Adrenal gland (tissue), 12 donors: Measurements from ENCODE around the gene TMEM204. TPM values are rescaled to one million over a fixed set of nuclear protein-coding genes. Genes with fewer than 3 reads are reported as not detected.

Experiments
- DNase-seq, 7 donors: peaks; one replicate each; pipeline ENCODE4 v3.0.0-alpha.2; 2019 to 2020
- H3K27ac ChIP-seq, 5 donors: fragments of 200-600 bp; sonication (generic) in 4 of 5; 1 replicate in 3 of 5; 2 replicates in 2 of 5; pipeline versions ENCODE4 v1.5.1 to v1.8.0; 2016 to 2020; ENCODE audit warnings: mild to moderate bottlenecking in 1 of 5
- H3K27me3 ChIP-seq: fragments of 200-600 bp; 2 replicates; pipeline ENCODE4 v1.8.0; 2021
- H3K36me3 ChIP-seq, 2 donors: fragments of 200-600 bp; replicated peaks in 1 of 2; 1 replicate in 1 of 2; 2 replicates in 1 of 2; pipeline versions ENCODE4 v1.5.1 to v1.8.0; 2018 to 2022
- H3K4me1 ChIP-seq, 2 donors: fragments of 200-600 bp; replicated peaks in 1 of 2; 1 replicate in 1 of 2; 2 replicates in 1 of 2; pipeline versions ENCODE4 v1.5.1 to v1.8.0; 2018 to 2021
- H3K4me3 ChIP-seq, 4 donors: fragments of 200-600 bp; sonication (generic) in 3 of 4; one replicate each; pipeline ENCODE4 v1.5.1; 2016 to 2018
- H3K9me3 ChIP-seq, 3 donors: fragments of 200-600 bp; sonication (generic) in 1 of 3; replicated peaks in 1 of 3; 1 replicate in 2 of 3; 2 replicates in 1 of 3; pipeline versions ENCODE4 v1.5.1 to v1.8.0; 2016 to 2021
- POLR2A ChIP-seq, 2 donors: fragments of 450-650 bp; IDR thresholded peaks; one replicate each; pipeline ENCODE4 v1.6.1; 2017; ENCODE audit warnings: antibody characterized with exemption in 2 of 2, mild to moderate bottlenecking in 2 of 2, moderate library complexity in 1 of 2
- WGBS, 4 donors: extraction: QIAGEN DNeasy Blood & Tissue Kit in 2 of 4; methylation state at CpG; one replicate each; pipeline versions ENCODE4 v1.1.5 to v1.1.7; 2013 to 2017; 5-methylcytosine and 5-hydroxymethylcytosine counted together
- intact Hi-C, 2 donors: fragments of 100-400 bp; cut with DNase I; formaldehyde crosslinking; loops; one replicate each; pipeline versions ENCODE4 v1.14.1 to v1.15.0; 2022 to 2023
- polyA plus RNA-seq, 3 donors: library from polyadenylated mRNA; stranded (reverse); fragments of 200-250 nt in 2 of 3; fragments of 350-450 nt in 1 of 3; fragmentation: Illumina TruSeq in 1 of 3; extraction: RNeasy Lipid Tissue Mini Kit (QIAGEN cat#74804) in 1 of 3; gene quantifications; one replicate each; pipeline ENCODE4 v1.2.3, GENCODE V29; 2013 to 2014
- total RNA-seq, 9 donors: library from RNA; depleted of rRNA in 4 of 9; stranded (reverse); fragments of >200 nt in 4 of 9; fragments of 120-200 nt in 1 of 9; fragmentation: NEBNext Ultra II Directional in 1 of 9; extraction: Animal tissue kit (Norgen Biotek cat#: 25700) in 1 of 9; gene quantifications; one replicate each; pipeline versions ENCODE4 v1.1.0 to v1.2.4, GENCODE V29; 2013 to 2023
- TF ChIP-seq, protein P1 (sequence below), 6 experiments: fragments of 450-650 bp in 4 of 6; fragments of 200-600 bp in 2 of 6; sonication (generic) in 1 of 6; IDR thresholded peaks; 1 replicate in 5 of 6; 2 replicates in 1 of 6; pipeline versions ENCODE4 v1.5.1 to v1.8.0; 2016 to 2021; ENCODE audit warnings: antibody characterized with exemption in 6 of 6, mild to moderate bottlenecking in 2 of 6, moderate library complexity in 1 of 6
- donor health status: healthy with polysubstance abuse.
- donor health status: Bipolar disorder and iron deficiency.
- donor health status: DM: yes; HTN: yes; CAD: no.
- donor health status: DM: no; HTN: no; CAD: no.
- donor health status: DM: no; HTN: no; CAD: no.
- donor health status: DM: yes; HTN: yes; CAD: no.

The TMEM204 gene
- total and polyA plus RNA-seq, 12 donors, result 7.4 to 77.2 (median 26.0) TPM

DNA sequence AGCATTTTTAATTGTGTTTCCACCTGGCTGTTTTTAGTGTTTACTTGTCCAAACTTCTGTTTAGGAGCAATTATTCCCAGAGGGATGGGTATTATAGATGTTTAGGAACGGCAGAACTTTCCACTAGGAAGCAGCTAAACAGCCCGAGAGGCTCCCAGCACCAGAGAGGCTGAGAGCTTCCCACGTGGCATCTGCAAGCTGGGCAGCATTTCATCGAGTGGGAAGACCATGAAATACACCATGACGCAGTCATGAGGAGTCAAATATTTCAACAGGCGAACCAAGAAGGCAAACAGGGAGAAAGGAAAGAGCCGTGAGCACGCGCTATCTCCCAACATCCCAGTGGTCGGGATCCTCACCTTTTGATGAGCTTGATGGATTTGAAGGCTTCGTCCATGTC lies 24.1 kb downstream of the TMEM204 start:
- TF ChIP-seq, protein P1, sequence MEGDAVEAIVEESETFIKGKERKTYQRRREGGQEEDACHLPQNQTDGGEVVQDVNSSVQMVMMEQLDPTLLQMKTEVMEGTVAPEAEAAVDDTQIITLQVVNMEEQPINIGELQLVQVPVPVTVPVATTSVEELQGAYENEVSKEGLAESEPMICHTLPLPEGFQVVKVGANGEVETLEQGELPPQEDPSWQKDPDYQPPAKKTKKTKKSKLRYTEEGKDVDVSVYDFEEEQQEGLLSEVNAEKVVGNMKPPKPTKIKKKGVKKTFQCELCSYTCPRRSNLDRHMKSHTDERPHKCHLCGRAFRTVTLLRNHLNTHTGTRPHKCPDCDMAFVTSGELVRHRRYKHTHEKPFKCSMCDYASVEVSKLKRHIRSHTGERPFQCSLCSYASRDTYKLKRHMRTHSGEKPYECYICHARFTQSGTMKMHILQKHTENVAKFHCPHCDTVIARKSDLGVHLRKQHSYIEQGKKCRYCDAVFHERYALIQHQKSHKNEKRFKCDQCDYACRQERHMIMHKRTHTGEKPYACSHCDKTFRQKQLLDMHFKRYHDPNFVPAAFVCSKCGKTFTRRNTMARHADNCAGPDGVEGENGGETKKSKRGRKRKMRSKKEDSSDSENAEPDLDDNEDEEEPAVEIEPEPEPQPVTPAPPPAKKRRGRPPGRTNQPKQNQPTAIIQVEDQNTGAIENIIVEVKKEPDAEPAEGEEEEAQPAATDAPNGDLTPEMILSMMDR (IDR thresholded peaks at IDR 0.05), result no peak
- H3K27ac ChIP-seq, result no peak overlapping the region
- no peaks in the 10 kb centered on the region for H3K27me3 ChIP-seq
- intact Hi-C loops, result no loop called here
- no peak overlapping the region for H3K4me3 ChIP-seq
- H3K36me3 ChIP-seq, result peaks cover 0 to 77% of the 10 kb centered on the region in 2 donors
- 88 to 92% (median 90%) methylated on average over 11 of the region's 11 CpGs for WGBS, 4 donors
- H3K4me1 ChIP-seq, result no peaks in the 10 kb centered on the region
- DNase-seq, result no peak
- H3K9me3 ChIP-seq, result no peaks in the 10 kb centered on the region

- intact Hi-C loops, result no loop called here
- Histone ChIP-seq H3K27me3 (no peaks in the 10 kb centered on the region), H3K9me3 (no peaks in the 10 kb centered on the region), H3K27ac (peak overlapping the region in 1 of 5 donors; percentile 22), H3K4me1 (no peaks in the 10 kb centered on the region), H3K36me3 (peaks cover 0 to 73% of the 10 kb centered on the region in 2 donors), H3K4me3 (no peak overlapping the region)
- WGBS, 4 donors, result 81 to 89% (median 83%) methylated on average over 18 of the region's 18 CpGs
- DNase-seq, result no peak
- TF ChIP-seq, protein P1 (IDR thresholded peaks at IDR 0.05), result no peak
- TF ChIP-seq POLR2A (IDR thresholded peaks at IDR 0.05), result no peak
Observed at GRCh38 chr16:1559446-1559975, 26.0 kb downstream of the TMEM204 start.

GRCh38 chr16:1560153-1560552 lies 26.7 kb downstream of the TMEM204 start:
- peak overlapping the region in 1 of 5 donors; percentile 34 for H3K27ac ChIP-seq
- TF ChIP-seq, protein P1 (IDR thresholded peaks at IDR 0.05), result no peak
- no peak for TF ChIP-seq POLR2A (IDR thresholded peaks at IDR 0.05)
- no peak overlapping the region for H3K4me3 ChIP-seq
- WGBS, 4 donors, result 88 to 92% (median 91%) methylated on average over 15 of the region's 15 CpGs
- intact Hi-C loops, result no loop called here
- H3K27me3 ChIP-seq, result no peaks in the 10 kb centered on the region
- no peaks in the 10 kb centered on the region for H3K9me3 ChIP-seq
- H3K4me1 ChIP-seq, result no peaks in the 10 kb centered on the region
- no peak for DNase-seq
- peaks cover 0 to 67% of the 10 kb centered on the region in 2 donors for H3K36me3 ChIP-seq

- H3K4me1 ChIP-seq, result no peaks in the 10 kb centered on the region
- intact Hi-C loops, result no loop called here
- H3K4me3 ChIP-seq, result no peak overlapping the region
- no peak for DNase-seq
- 80 to 89% (median 83%) methylated on average over 12 of the region's 12 CpGs for WGBS, 4 donors
- no peak for TF ChIP-seq POLR2A (IDR thresholded peaks at IDR 0.05)
- TF ChIP-seq, protein P1 (IDR thresholded peaks at IDR 0.05), result no peak
- H3K36me3 ChIP-seq, result peaks cover 0 to 60% of the 10 kb centered on the region in 2 donors
- H3K9me3 ChIP-seq, result no peaks in the 10 kb centered on the region
- no peak overlapping the region for H3K27ac ChIP-seq
- no peaks in the 10 kb centered on the region for H3K27me3 ChIP-seq
Observed at GRCh38 chr16:1560866-1561265, 27.4 kb downstream of the TMEM204 start.
